Endothelial cell of umbilical vein (primary cell): ENCODE data around the gene KHNYN. TPM values are rescaled to one million over a fixed set of nuclear protein-coding genes. Genes with fewer than 3 reads are reported as not detected.

Experiments
- BruUV-seq: library from RNA; stranded (reverse); fragments of 400-500 nt; replicated peaks from 2 replicates; lab custom pipeline; 2021; lab: Mats Ljungman, UMichigan
- CTCF ChIA-PET: fragments of 300-600, 350-600 bp; sonication (Branson Sonifier 250); formaldehyde crosslinking; loops from one replicate; lab custom pipeline; 2021; ENCODE audit warnings: antibody characterized with exemption, inconsistent platforms; lab: Charles Lee
- POLR2A ChIA-PET: fragments of 300-600, 350-600 bp; sonication (Branson Sonifier 250); formaldehyde crosslinking; loops from one replicate; lab custom pipeline; 2021; ENCODE audit warnings: antibody characterized with exemption, inconsistent platforms; lab: Charles Lee
- DNase-seq: peaks from one replicate; pipeline ENCODE4 v3.0.0-alpha.2; 2011; ENCODE audit warnings: low read depth, low spot score
- FAIRE-seq: peaks from 2 replicates; lab custom pipeline; 2011; peaks lifted over from hg19 to GRCh38; lab: Jason Lieb, UNC
- H2AFZ ChIP-seq: 2 replicates; pipeline ENCODE4 v1.6.0; 2012; ENCODE audit warnings: low read depth, low read length, control low read depth, inconsistent platforms
- H3K27ac ChIP-seq: 2 replicates; pipeline ENCODE4 v1.5.1; 2011; ENCODE audit warnings: low read depth, mild to moderate bottlenecking, control low read depth, low read length, moderate library complexity; ENCODE audit not compliant: insufficient read depth
- H3K27me3 ChIP-seq, 2 experiments: 2 replicates each; pipeline versions ENCODE4 v1.6.0 to v1.6.1; 2011; ENCODE audit warnings: low read length in 2 of 2, mixed read lengths in 1 of 2; ENCODE audit not compliant: control insufficient read depth in 2 of 2, insufficient read depth in 2 of 2
- H3K36me3 ChIP-seq, 2 experiments: 2 replicates in 1 of 2; 3 replicates in 1 of 2; pipeline ENCODE4 v1.5.1; 2011; ENCODE audit warnings: low read length in 2 of 2, mild to moderate bottlenecking in 1 of 2, moderate library complexity in 1 of 2; ENCODE audit not compliant: control insufficient read depth in 2 of 2, insufficient read depth in 2 of 2; ENCODE audit errors: extremely low read depth in 1 of 2
- H3K4me1 ChIP-seq: 3 replicates; pipeline ENCODE4 v1.5.1; 2011; ENCODE audit warnings: mild to moderate bottlenecking, low read length; ENCODE audit not compliant: control insufficient read depth, insufficient read depth; ENCODE audit errors: extremely low read depth
- H3K4me2 ChIP-seq: 2 replicates; pipeline ENCODE4 v1.6.1; 2011; ENCODE audit warnings: low read length, control low read depth, mixed read lengths; ENCODE audit not compliant: insufficient read depth
- H3K4me3 ChIP-seq, 3 experiments: fragments of 200-600 bp in 1 of 3; sonication (generic), shearing (Covaris generic) in 1 of 3; replicated peaks in 1 of 3; 2 replicates each; pipeline ENCODE4 v1.5.1; 2011 to 2016; ENCODE audit warnings: control low read depth in 3 of 3, low read length in 3 of 3, mild to moderate bottlenecking in 2 of 3, inconsistent platforms in 1 of 3, low read depth in 1 of 3, moderate library complexity in 1 of 3; ENCODE audit not compliant: insufficient read depth in 1 of 3
- H3K79me2 ChIP-seq: 2 replicates; pipeline ENCODE4 v1.6.0; 2012; ENCODE audit warnings: low read length, inconsistent platforms; ENCODE audit not compliant: control insufficient read depth, insufficient read depth
- H3K9ac ChIP-seq: replicated peaks from 2 replicates; pipeline ENCODE3; 2011; ENCODE audit warnings: low read length, control low read depth; ENCODE audit not compliant: insufficient read depth; ENCODE audit errors: extremely low read depth
- H3K9me1 ChIP-seq: replicated peaks from 3 replicates; pipeline ENCODE4 v1.6.0; 2011; ENCODE audit warnings: mild to moderate bottlenecking, low read length; ENCODE audit not compliant: control insufficient read depth, insufficient read depth; ENCODE audit errors: extremely low read depth
- H3K9me3 ChIP-seq: replicated peaks from 2 replicates; pipeline ENCODE4 v1.5.1; 2012; ENCODE audit warnings: low read length, inconsistent platforms; ENCODE audit not compliant: control insufficient read depth, insufficient read depth
- H4K20me1 ChIP-seq: replicated peaks from 2 replicates; pipeline ENCODE3; 2011; ENCODE audit warnings: mild to moderate bottlenecking, low read length; ENCODE audit not compliant: control insufficient read depth, insufficient read depth; ENCODE audit errors: extremely low read depth
- CTCF ChIP-seq, 2 donors: IDR thresholded peaks; 1 replicate in 1 of 2; 2 replicates in 1 of 2; pipeline ENCODE4 v1.5.1; 2011; ENCODE audit warnings: low read length in 2 of 2, mild to moderate bottlenecking in 2 of 2, moderate library complexity in 2 of 2, control low read depth in 1 of 2, inconsistent platforms in 1 of 2, low read depth in 1 of 2; ENCODE audit not compliant: insufficient read depth in 1 of 2; ENCODE audit errors: extremely low read depth in 1 of 2
- EZH2 ChIP-seq: IDR thresholded peaks from 2 replicates; pipeline ENCODE4 v1.6.1; 2012; ENCODE audit warnings: borderline replicate concordance, low read depth, mild to moderate bottlenecking, moderate library complexity, low read length, inconsistent platforms; ENCODE audit not compliant: severe bottlenecking
- FOS ChIP-seq: IDR thresholded peaks from 2 replicates; pipeline ENCODE4 v1.6.1; 2011; ENCODE audit warnings: mild to moderate bottlenecking, low read length, moderate library complexity, borderline replicate concordance; ENCODE audit not compliant: insufficient read depth
- GATA2 ChIP-seq: IDR thresholded peaks from 2 replicates; pipeline ENCODE4 v1.7.0; 2011; ENCODE audit warnings: low read depth, mild to moderate bottlenecking, moderate library complexity, mixed read lengths, low read length; ENCODE audit not compliant: insufficient read length, insufficient read depth
- JUN ChIP-seq: IDR thresholded peaks from 2 replicates; pipeline ENCODE4 v1.6.1; 2011; ENCODE audit warnings: borderline replicate concordance, low read depth; ENCODE audit not compliant: insufficient read length, insufficient read depth
- MAX ChIP-seq: IDR thresholded peaks from 2 replicates; pipeline ENCODE4 v1.6.1; 2011; ENCODE audit not compliant: insufficient read depth, insufficient read length
- MYC ChIP-seq: IDR thresholded peaks from one replicate; pipeline ENCODE4 v1.6.1; 2011; ENCODE audit warnings: mild to moderate bottlenecking, low read depth, low read length
- POLR2A ChIP-seq: IDR thresholded peaks from 2 replicates; pipeline ENCODE4 v1.6.1; 2012; ENCODE audit warnings: low read depth, mild to moderate bottlenecking, control low read depth, low read length
- POLR2AphosphoS5 ChIP-seq: IDR thresholded peaks from 2 replicates; pipeline ENCODE4 v1.6.1; 2012; ENCODE audit warnings: low read depth, mild to moderate bottlenecking, control low read depth, low read length, moderate library complexity; ENCODE audit not compliant: insufficient read depth
- dilution Hi-C: fragments of 300-500 bp; cut with MboI; formaldehyde crosslinking; loops from one replicate; pipeline ENCODE4 v1.15.0; 2019; ENCODE audit warnings: low sequenced_read_pairs; ENCODE audit not compliant: extremely low pct_ligation_motif_present
- intact Hi-C: fragments of 100-400 bp; cut with micrococcal nuclease; formaldehyde crosslinking; loops from one replicate; pipeline ENCODE4 v1.10.0; 2022
- polyA plus RNA-seq, 4 experiments: library from polyadenylated mRNA; depleted of rRNA in 3 of 4; stranded (reverse) in 3 of 4; unstranded in 1 of 4; fragments of >200 nt; gene quantifications; 2 replicates each; pipeline versions ENCODE4 v1.2.1 to v1.2.3, GENCODE V29; 2011 to 2012; ENCODE audit warnings: missing spikeins in 1 of 4
- total RNA-seq: library from RNA; stranded (reverse); gene quantifications from 2 replicates; pipeline ENCODE4 v1.2.3, GENCODE V29; 2021

KHNYN gene
- total and polyA plus RNA-seq, 2 donors (not counting 3 experiments of a cell fraction or from before 2014, with no cell fraction given) = 25.4 to 63.3 TPM

- ChIA-PET CTCF (interaction anchor here (0.9 to 2.4 kb wide), 3 partner anchors 16 to 49 kb away, joined by 4 to 12 read pairs (median 8); no protein-coding TSS in a partner anchor), POLR2A (no interaction called here)
- dilution Hi-C loops = no loop called here
- intact Hi-C loops = no loop called here
- H3K4me2 ChIP-seq = no peak overlapping the region
- H3K27ac ChIP-seq = no peak overlapping the region
- DNase-seq = no peak
- H2AFZ ChIP-seq = no peak overlapping the region
- no peak overlapping the region for H3K4me3 ChIP-seq
- BruUV-seq = no TSS peak
- H3K79me2 ChIP-seq = no peaks in the 10 kb centered on the region
- H3K9me3 ChIP-seq = no peaks in the 10 kb centered on the region
- H3K36me3 ChIP-seq = peaks cover under 1 to 13% of the 10 kb centered on the region in 2 experiments
- H3K4me1 ChIP-seq = no peaks in the 10 kb centered on the region
- no peaks in the 10 kb centered on the region for H4K20me1 ChIP-seq
- FAIRE-seq = no peak
- no peak overlapping the region for H3K9ac ChIP-seq
- H3K9me1 ChIP-seq = no peaks in the 10 kb centered on the region
- TF ChIP-seq MAX = no peak
- TF ChIP-seq GATA2 = no peak
- TF ChIP-seq POLR2AphosphoS5 = no peak
- no peak for TF ChIP-seq POLR2A
- no peak for TF ChIP-seq JUN
- TF ChIP-seq CTCF (IDR thresholded peaks at IDR 0.05; ENCODE audit: extremely low read depth in 1 of 2, insufficient read depth in 1 of 2, low read depth in 1 of 2, low read length in 2 of 2) = no peak
- no peak for TF ChIP-seq MYC
- TF ChIP-seq EZH2 = no peak
- TF ChIP-seq FOS = no peak
- peaks cover 1 to 8% of the 10 kb centered on the region in 2 experiments for H3K27me3 ChIP-seq
These were observed 47.7 kb upstream of the KHNYN start for GRCh38 chr14:24382064-24382371.
